Loucy (cell line): Measurements from ENCODE around the gene CABP4.

Experiments used
- H2AFZ ChIP-seq: fragments of 200-600 bp; sonication (generic); 2 replicates; pipeline ENCODE4 v1.6.0; 2016; ENCODE audit warnings: antibody characterized with exemption, mild to moderate bottlenecking, low read length, moderate library complexity
- H3F3A ChIP-seq: fragments of 200-600 bp; 2 replicates; pipeline ENCODE4 v1.6.0; 2016; ENCODE audit warnings: antibody characterized with exemption, low read depth, mild to moderate bottlenecking
- H3K27me3 ChIP-seq: fragments of 200-600 bp; sonication (generic); 2 replicates; pipeline ENCODE4 v1.6.1; 2014; ENCODE audit warnings: low read length, mild to moderate bottlenecking; ENCODE audit not compliant: insufficient read depth, poor library complexity, severe bottlenecking
- H3K36me3 ChIP-seq: fragments of 200-600 bp; sonication (generic); 2 replicates; pipeline ENCODE4 v1.6.1; 2016; ENCODE audit warnings: low read length; ENCODE audit not compliant: insufficient read depth
- H3K4me1 ChIP-seq: fragments of 200-600 bp; sonication (generic); 2 replicates; pipeline ENCODE4 v1.5.1; 2014; ENCODE audit warnings: low read length, mild to moderate bottlenecking; ENCODE audit not compliant: insufficient read depth, poor library complexity, severe bottlenecking
- H3K4me2 ChIP-seq: fragments of 200-600 bp; sonication (generic); 2 replicates; pipeline ENCODE4 v1.6.0; 2014; ENCODE audit warnings: antibody characterized with exemption, low read length, low read depth, mild to moderate bottlenecking; ENCODE audit not compliant: poor library complexity, severe bottlenecking
- H3K4me3 ChIP-seq: fragments of 200-600 bp; sonication (generic); 2 replicates; pipeline ENCODE4 v1.5.1; 2014; ENCODE audit warnings: low read length, mild to moderate bottlenecking, mixed read lengths; ENCODE audit not compliant: poor library complexity, severe bottlenecking
- H3K79me2 ChIP-seq: fragments of 200-600 bp; sonication (generic); 2 replicates; pipeline ENCODE4 v1.6.1; 2014; ENCODE audit warnings: low read length; ENCODE audit not compliant: insufficient read depth
- H3K9ac ChIP-seq: fragments of 200-600 bp; sonication (generic); 2 replicates; pipeline ENCODE4 v1.6.0; 2014; ENCODE audit warnings: mild to moderate bottlenecking, low read depth, low read length, moderate library complexity; ENCODE audit not compliant: poor library complexity, severe bottlenecking
- H3K9me2 ChIP-seq: fragments of 200-600 bp; sonication (generic); replicated peaks from 2 replicates; pipeline ENCODE4 v1.6.1; 2016; ENCODE audit warnings: low read depth, low read length, mixed read lengths
- H3K9me3 ChIP-seq: fragments of 200-600 bp; sonication (generic); 2 replicates; pipeline ENCODE4 v1.6.1; 2014; ENCODE audit warnings: mild to moderate bottlenecking, antibody characterized with exemption, low read length, low read depth; ENCODE audit not compliant: insufficient read depth
- H4K20me1 ChIP-seq: fragments of 200-600 bp; sonication (generic); 2 replicates; pipeline ENCODE4 v1.6.0; 2014; ENCODE audit warnings: antibody characterized with exemption, low read length, mild to moderate bottlenecking; ENCODE audit not compliant: insufficient read depth, poor library complexity, severe bottlenecking
- CTCF ChIP-seq: fragments of 200-600 bp; sonication (generic); conservative IDR thresholded peaks from 2 replicates; pipeline ENCODE4 v1.5.1; 2014; ENCODE audit warnings: mild to moderate bottlenecking, antibody characterized with exemption, low read length
- EZH2phosphoT487 ChIP-seq: fragments of 200-600 bp; IDR thresholded peaks from 2 replicates; pipeline ENCODE4 v1.6.1; 2018; ENCODE audit warnings: antibody characterized with exemption, mild to moderate bottlenecking, moderate library complexity, borderline replicate concordance

Gene CABP4

GRCh38 chr11:67490727-67491065 is 35.5 kb downstream of the CABP4 start:
- no peak overlapping the region for H3K9ac ChIP-seq
- H3F3A ChIP-seq, result no peaks in the 10 kb centered on the region
- H3K9me3 ChIP-seq, result no peaks in the 10 kb centered on the region
- H3K9me2 ChIP-seq, result no peaks in the 10 kb centered on the region
- TF ChIP-seq EZH2phosphoT487 (no peak), CTCF (no peak)
- H3K79me2 ChIP-seq, result peaks cover 19% of the 10 kb centered on the region
- peaks cover 11% of the 10 kb centered on the region for H3K4me1 ChIP-seq
- H3K4me3 ChIP-seq, result no peak overlapping the region
- H3K36me3 ChIP-seq, result peaks cover 38% of the 10 kb centered on the region; the same call in 1 of the 2 replicates
- H3K27me3 ChIP-seq, result no peaks in the 10 kb centered on the region
- peaks cover 10% of the 10 kb centered on the region for H4K20me1 ChIP-seq
- no peak overlapping the region for H2AFZ ChIP-seq
- no peak overlapping the region for H3K4me2 ChIP-seq

- H3K36me3 ChIP-seq, result peaks cover 38% of the 10 kb centered on the region; the same call in 1 of the 2 replicates
- H3K9ac ChIP-seq, result no peak overlapping the region
- no peak overlapping the region for H3K4me3 ChIP-seq
- no peak overlapping the region for H3K4me2 ChIP-seq
- no peaks in the 10 kb centered on the region for H3K9me2 ChIP-seq
- peaks cover 4% of the 10 kb centered on the region for H3K4me1 ChIP-seq
- H3K27me3 ChIP-seq, result no peaks in the 10 kb centered on the region
- peaks cover 5% of the 10 kb centered on the region for H4K20me1 ChIP-seq
- TF ChIP-seq EZH2phosphoT487, result no peak
- TF ChIP-seq CTCF, result no peak
- H2AFZ ChIP-seq, result no peak overlapping the region
- H3K9me3 ChIP-seq, result no peaks in the 10 kb centered on the region
- peaks cover 12% of the 10 kb centered on the region for H3K79me2 ChIP-seq
- no peaks in the 10 kb centered on the region for H3F3A ChIP-seq
Measured at GRCh38 chr11:67491276-67492068, 36.3 kb downstream of the CABP4 start.

GRCh38 chr11:67492069-67492727 is 37.0 kb downstream of the CABP4 start:
- H3K36me3 ChIP-seq, result peaks cover 38% of the 10 kb centered on the region; the same call in 1 of the 2 replicates
- TF ChIP-seq EZH2phosphoT487, result no peak
- TF ChIP-seq CTCF, result no peak
- H3K4me3 ChIP-seq, result no peak overlapping the region

More at GRCh38 chr11:67492069-67492727, 37.0 kb downstream of the CABP4 start:
- Histone ChIP-seq H2AFZ (no peak overlapping the region), H3K79me2 (peaks cover 6% of the 10 kb centered on the region; the same call in 1 of the 2 replicates), H3K4me1 (no peaks in the 10 kb centered on the region), H3K4me2 (no peak overlapping the region), H3K9ac (no peak overlapping the region), H4K20me1 (peaks cover 4% of the 10 kb centered on the region), H3K9me2 (no peaks in the 10 kb centered on the region), H3K9me3 (no peaks in the 10 kb centered on the region), H3K27me3 (no peaks in the 10 kb centered on the region), H3F3A (no peaks in the 10 kb centered on the region)
